Skin epidermis (tissue), 12 donors: ENCODE measurements around the gene C2CD5.

Experiments
- H3K27ac ChIP-seq, 21 experiments: fragments of 200-600 bp; sonication (generic) in 11 of 21; one replicate each; pipeline ENCODE4 v1.5.0; 2020; ENCODE audit warnings: mild to moderate bottlenecking in 3 of 21, inconsistent platforms in 2 of 21, moderate library complexity in 2 of 21
- H3K4me3 ChIP-seq, 7 experiments: fragments of 200-600 bp; sonication (generic) in 2 of 7; one replicate each; pipeline ENCODE4 v1.5.0; 2020; ENCODE audit warnings: inconsistent platforms in 2 of 7, mild to moderate bottlenecking in 2 of 7, moderate library complexity in 1 of 7

Gene C2CD5

GRCh38 chr12:22538311-22538710, 6.0 kb downstream of the C2CD5 start:
- Histone ChIP-seq H3K27ac (peak overlapping the region in 1 of 21 experiments; percentile 14), H3K4me3 (no peak overlapping the region)

DNA sequence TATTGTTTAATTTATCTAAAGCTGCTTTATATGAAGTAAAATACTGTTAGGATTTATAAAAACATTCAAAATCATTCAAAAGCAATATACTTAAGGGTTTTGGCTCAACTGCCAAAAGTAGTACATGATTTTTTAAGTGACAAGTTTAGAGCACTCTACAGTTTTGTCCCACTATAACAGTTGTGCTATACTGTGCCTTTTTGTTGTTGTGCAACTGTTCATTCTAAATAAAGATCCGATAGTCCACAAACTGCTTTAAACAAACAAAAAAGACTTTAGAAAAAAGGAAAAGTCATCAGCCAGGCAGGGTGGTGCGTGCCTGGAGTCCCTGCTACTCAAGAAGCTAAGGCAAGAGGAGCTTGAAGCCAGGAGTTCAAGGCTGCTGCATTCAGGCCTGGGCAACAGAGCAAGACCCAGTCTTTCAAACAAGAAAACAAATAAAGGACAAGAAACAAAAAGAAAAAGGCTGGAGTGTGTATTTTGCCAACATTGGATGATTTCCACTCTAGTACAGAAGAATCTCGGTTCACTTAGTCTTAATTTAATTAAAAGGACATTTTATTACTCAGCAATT, 7.3 kb downstream of the C2CD5 start:
- Histone ChIP-seq H3K4me3 (no peak overlapping the region), H3K27ac (peak overlapping the region in 1 of 21 experiments; percentile 4)

DNA sequence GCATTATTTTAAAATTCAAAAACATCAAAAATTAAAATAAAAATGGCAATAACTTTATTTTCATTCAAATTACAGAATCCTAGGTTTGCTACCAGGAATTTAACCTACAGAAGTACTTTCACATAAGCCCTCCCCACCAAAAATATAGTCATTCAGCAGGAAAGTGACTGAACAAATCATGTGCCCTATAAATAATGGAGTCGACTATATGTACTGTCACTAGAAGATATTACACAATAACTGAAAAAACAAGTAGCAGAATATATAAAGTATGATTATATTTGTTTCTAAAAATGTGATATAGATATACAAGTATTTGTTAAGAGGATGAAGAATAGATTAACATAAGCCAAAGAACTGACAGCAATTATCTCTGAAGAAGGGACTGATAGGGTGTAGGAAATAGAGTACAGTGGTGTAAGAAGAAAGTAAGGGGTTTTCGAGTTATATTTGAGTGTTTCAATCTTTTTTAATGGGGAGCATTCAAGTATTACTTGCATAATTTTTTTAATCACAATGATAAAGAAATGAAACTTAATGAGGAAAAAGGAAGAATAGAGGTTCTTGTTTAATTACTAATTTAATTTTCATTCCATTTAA, 7.9 kb downstream of the C2CD5 start:
- Histone ChIP-seq H3K27ac (peak overlapping the region in 1 of 21 experiments; percentile 4), H3K4me3 (no peak overlapping the region)

DNA sequence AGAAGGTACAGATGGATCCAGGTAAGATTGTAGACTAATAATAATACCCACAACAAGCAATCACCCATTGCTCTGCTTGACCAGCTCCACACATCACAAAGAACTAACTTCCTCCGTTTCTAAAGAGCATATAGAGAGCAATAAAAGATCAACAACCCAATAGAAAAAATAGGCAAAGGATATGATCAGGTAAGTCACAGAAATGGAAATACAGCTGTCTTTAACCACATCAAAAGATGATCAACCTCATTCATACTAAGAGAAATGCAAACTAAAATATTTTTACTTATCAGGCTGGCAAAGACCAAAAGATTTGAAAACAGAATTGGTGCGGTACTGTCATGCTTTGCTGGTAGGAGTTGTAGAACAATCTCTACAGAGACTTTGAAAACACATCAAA, 8.9 kb downstream of the C2CD5 start:
- no peak overlapping the region for H3K27ac ChIP-seq
- no peak overlapping the region for H3K4me3 ChIP-seq

- no peak overlapping the region for H3K27ac ChIP-seq
- no peak overlapping the region for H3K4me3 ChIP-seq
These were observed 9.3 kb downstream of the C2CD5 start for GRCh38 chr12:22535038-22535437.

DNA sequence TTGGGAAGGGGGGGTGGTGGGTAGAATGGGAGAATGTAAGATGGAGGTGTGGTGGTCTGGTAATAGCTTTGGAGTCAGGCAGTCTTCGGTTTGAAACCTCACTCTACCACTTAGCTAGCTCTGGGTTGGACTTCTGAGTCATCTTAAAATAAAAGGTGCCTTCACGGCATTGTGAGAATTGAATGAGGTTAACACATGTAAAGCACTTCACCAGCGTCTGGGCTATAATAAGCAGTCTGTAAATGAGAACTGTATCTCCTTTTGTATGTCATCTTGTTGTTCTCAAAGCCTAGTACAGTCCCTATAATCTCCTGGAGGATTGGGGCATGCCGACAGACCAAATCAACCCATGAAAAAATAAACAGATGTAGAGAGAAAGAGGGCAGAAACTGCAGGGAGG, 11.2 kb downstream of the C2CD5 start:
- H3K4me3 ChIP-seq = no peak overlapping the region
- H3K27ac ChIP-seq = no peak overlapping the region

DNA sequence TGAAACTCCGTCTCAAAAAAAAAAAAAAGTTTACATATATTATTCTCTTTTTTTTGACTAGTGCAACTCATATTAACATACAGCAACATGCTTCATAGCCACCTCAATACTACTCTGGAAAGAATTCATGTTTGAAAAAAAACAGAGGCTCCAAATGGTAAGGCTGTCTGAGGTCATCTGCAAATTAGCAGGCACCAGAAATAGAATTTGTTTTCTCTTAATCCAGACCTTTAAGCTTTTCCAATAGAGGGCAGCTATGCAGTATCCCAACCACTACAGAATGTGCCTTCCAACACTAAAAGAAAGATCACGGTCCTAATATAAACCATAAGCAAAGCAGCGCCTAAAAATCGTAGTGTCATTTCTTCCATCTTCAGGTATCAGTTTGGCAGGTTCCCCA, 12.0 kb downstream of the C2CD5 start:
- Histone ChIP-seq H3K4me3 (no peak overlapping the region), H3K27ac (no peak overlapping the region)

GRCh38 chr12:22531205-22531604, 13.1 kb downstream of the C2CD5 start:
- no peak overlapping the region for H3K4me3 ChIP-seq
- no peak overlapping the region for H3K27ac ChIP-seq

- Histone ChIP-seq H3K4me3 (no peak overlapping the region), H3K27ac (no peak overlapping the region)
These were observed 14.9 kb downstream of the C2CD5 start for GRCh38 chr12:22529281-22530060.

GRCh38 chr12:22527999-22528398, 16.3 kb downstream of the C2CD5 start:
- no peak overlapping the region for H3K4me3 ChIP-seq
- H3K27ac ChIP-seq = no peak overlapping the region

DNA sequence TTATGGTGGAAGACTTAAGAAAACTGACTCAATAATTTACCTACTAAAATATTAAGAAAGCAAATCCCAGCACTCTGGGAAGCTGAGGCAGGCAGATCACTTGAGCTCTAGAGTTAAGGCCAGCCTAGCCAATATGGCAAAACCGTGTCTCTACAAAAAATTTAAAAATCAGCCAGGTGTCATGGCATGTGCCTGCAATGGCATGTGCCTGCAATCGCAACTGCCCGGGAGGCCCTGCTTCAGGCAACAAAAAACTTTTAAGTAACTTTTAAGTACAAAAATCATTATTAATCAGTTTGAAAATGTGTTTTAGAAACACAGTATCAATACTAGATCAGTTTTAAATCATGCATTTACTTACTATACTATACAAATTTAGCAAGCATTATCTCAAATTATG, 17.5 kb downstream of the C2CD5 start:
- Histone ChIP-seq H3K27ac (no peak overlapping the region), H3K4me3 (no peak overlapping the region)

- Histone ChIP-seq H3K4me3 (no peak overlapping the region), H3K27ac (no peak overlapping the region)
These were observed 18.9 kb downstream of the C2CD5 start for GRCh38 chr12:22525426-22525825.

- Histone ChIP-seq H3K4me3 (no peak overlapping the region), H3K27ac (no peak overlapping the region)
These were observed 25.3 kb downstream of the C2CD5 start for GRCh38 chr12:22518998-22519397.

GRCh38 chr12:22518060-22518719, 26.2 kb downstream of the C2CD5 start:
- H3K27ac ChIP-seq = no peak overlapping the region
- H3K4me3 ChIP-seq = no peak overlapping the region

- Histone ChIP-seq H3K27ac (no peak overlapping the region), H3K4me3 (no peak overlapping the region)
These were observed 29.5 kb downstream of the C2CD5 start for GRCh38 chr12:22514875-22515274.

DNA sequence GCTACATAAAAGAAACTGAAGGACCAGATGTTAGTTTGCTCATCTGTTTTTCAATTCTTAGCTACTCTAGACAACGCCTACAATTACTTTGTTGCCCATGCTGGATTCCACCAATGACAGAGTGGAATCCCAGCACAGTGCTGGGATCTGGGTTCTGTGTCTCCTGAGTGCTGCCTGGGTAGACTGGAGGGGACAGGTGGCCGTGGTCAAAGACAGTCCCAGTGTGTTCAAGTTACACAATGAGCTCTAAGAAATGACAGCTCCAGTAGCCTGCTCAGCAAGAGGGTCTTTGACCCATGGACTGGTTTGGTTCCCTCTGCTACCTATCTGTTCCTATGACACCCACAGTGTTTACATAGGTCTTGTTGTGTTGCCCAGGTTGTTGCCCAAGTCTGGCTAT, 38.5 kb downstream of the C2CD5 start:
- Histone ChIP-seq H3K27ac (no peak overlapping the region), H3K4me3 (no peak overlapping the region)

DNA sequence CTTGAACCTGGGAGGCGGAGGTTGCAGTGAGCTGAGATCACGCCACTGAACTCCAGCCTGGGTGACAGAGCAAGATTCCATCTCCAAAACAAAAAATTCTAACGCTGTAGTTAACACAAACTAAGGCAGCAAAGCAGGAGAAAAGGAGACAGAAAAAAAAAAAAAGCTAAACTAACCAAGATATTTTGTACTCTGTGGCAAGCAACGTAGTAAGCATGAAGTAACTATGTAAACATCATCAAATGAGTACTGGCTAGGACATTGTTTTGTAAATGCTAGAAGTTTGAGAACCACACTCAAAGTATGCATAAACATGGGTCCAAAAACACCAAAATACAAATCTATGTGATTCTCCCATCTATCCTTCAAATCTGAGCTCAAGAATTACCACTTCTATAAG, 44.2 kb downstream of the C2CD5 start:
- H3K27ac ChIP-seq = no peak overlapping the region
- no peak overlapping the region for H3K4me3 ChIP-seq

DNA sequence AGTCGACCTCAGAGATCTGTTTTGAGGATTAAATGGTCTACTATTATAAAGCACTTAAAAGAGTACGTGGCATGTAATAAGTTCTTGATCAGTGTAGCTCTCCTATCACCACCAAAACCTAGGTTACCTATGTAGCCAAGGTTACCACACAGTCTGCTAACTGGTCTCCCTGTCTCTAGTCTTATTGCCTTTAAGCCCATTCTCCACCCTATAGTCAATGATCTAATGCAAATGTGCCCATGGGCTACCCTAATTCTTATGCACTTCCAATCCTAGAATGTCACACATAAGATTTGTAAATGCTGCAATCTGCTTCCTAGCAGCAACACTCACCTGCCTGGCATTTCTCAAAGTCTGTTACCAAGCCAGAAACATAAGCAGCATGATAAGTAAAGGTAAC, 44.9 kb downstream of the C2CD5 start:
- H3K27ac ChIP-seq = no peak overlapping the region

GRCh38 chr12:22494319-22494718, 50.0 kb downstream of the C2CD5 start:
- H3K27ac ChIP-seq = no peak overlapping the region
- no peak overlapping the region for H3K4me3 ChIP-seq

More for the DNA sequence above, 44.9 kb downstream of the C2CD5 start:
- no peak overlapping the region for H3K4me3 ChIP-seq

- H3K27ac ChIP-seq = no peak overlapping the region
- no peak overlapping the region for H3K4me3 ChIP-seq
These were observed 53.3 kb downstream of the C2CD5 start for GRCh38 chr12:22491034-22491433.

- no peak overlapping the region for H3K27ac ChIP-seq
- no peak overlapping the region for H3K4me3 ChIP-seq
These were observed 55.9 kb downstream of the C2CD5 start for GRCh38 chr12:22488478-22488877.
